ENCODE results near the gene VAV3. TPM values are rescaled to one million over a fixed set of nuclear protein-coding genes. Genes with fewer than 3 reads are reported as not detected.
A peak's percentile ranks its signal among the peaks of the same experiment; 100 is the strongest.

The VAV3 gene
- total RNA-seq, 5 donors from 2014 or later (not counting 1 experiment from before 2014, with no cell fraction given), result 3.7 to 13.4 (median 4.6) TPM

- H3K9me3 ChIP-seq, result peaks cover under 1% of the 10 kb centered on the region
- no peaks in the 10 kb centered on the region for H3K27me3 ChIP-seq (replicated peaks in 1 of 2; ENCODE audit: control insufficient read depth in 2 of 2, extremely low read depth in 1 of 2, insufficient read depth in 2 of 2, low read length in 1 of 2)
- CTCF ChIA-PET, result no interaction called here
- DNase-seq, result no peak
- no peaks in the 10 kb centered on the region for H3K36me3 ChIP-seq (ENCODE audit: control insufficient read depth in 2 of 2, extremely low read depth in 1 of 2, insufficient read depth in 1 of 2, low read length in 1 of 2)
- no peak overlapping the region for H3K4me3 ChIP-seq (ENCODE audit: control insufficient read depth in 1 of 2, extremely low read depth in 1 of 2, low read length in 1 of 2)
- no peak for ATAC-seq (replicated peaks in 1 of 4)
- POLR2A ChIA-PET, result no interaction called here
- no peaks in the 10 kb centered on the region for H3K4me1 ChIP-seq (ENCODE audit: control insufficient read depth in 1 of 2, extremely low read depth in 1 of 2, insufficient read depth in 2 of 2, low read length in 2 of 2)
- Mint-ChIP-seq H3K4me1 (no peaks in the 10 kb centered on the region), H3K27ac (no peak overlapping the region), H3K4me3 (no peak overlapping the region), H3K27me3 (no peaks in the 10 kb centered on the region), H3K36me3 (peaks cover 37% of the 10 kb centered on the region), H3K9me3 (peaks cover 8 to 13% (median 12%) of the 10 kb centered on the region in 3 donors)
- no peak overlapping the region for H3K27ac ChIP-seq (ENCODE audit: low read length)
Measured at GRCh38 chr1:107617456-107617855, 347.5 kb downstream of the VAV3 start.

DNA sequence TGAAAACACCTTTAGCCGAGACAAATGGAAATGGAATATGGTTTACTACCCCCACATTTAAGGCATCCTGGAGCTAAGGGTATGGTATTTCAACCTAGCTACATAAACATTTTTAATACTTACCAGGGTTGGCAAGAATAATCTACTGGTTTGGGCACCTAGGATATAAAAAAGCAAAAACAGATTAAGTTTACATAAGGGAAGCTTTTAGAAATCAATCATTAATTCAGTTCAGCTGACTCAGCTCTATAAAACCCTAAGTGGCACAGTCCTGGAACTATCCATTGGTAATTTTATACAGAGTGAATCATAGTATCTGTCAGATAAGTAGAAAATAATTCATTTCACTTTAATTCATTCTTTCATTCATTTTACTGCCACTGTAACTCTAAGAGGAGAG, 355.2 kb downstream of the VAV3 start:
- DNase-seq, result no peak
- peaks cover 14 to 27% (median 15%) of the 10 kb centered on the region in 3 donors for H3K9me3 Mint-ChIP-seq

GRCh38 chr1:107604825-107605224, 360.2 kb downstream of the VAV3 start:
- Histone ChIP-seq H3K27me3 (replicated peaks in 1 of 2; ENCODE audit: control insufficient read depth in 2 of 2, extremely low read depth in 1 of 2, insufficient read depth in 2 of 2, low read length in 1 of 2) (no peaks in the 10 kb centered on the region), H3K4me1 (ENCODE audit: control insufficient read depth in 1 of 2, extremely low read depth in 1 of 2, insufficient read depth in 2 of 2, low read length in 2 of 2) (no peaks in the 10 kb centered on the region), H3K9me3 (peaks cover 3% of the 10 kb centered on the region), H3K27ac (ENCODE audit: low read length) (no peak overlapping the region), H3K4me3 (ENCODE audit: control insufficient read depth in 1 of 2, extremely low read depth in 1 of 2, low read length in 1 of 2) (no peak overlapping the region), H3K36me3 (ENCODE audit: control insufficient read depth in 2 of 2, extremely low read depth in 1 of 2, insufficient read depth in 1 of 2, low read length in 1 of 2) (no peaks in the 10 kb centered on the region)
- no peaks in the 10 kb centered on the region for H3K27me3 Mint-ChIP-seq
- ChIA-PET POLR2A (interaction anchor here in 1 of 2 donors (0.6 kb wide), 1 partner anchor 47 kb away, joined by 3 read pairs; no protein-coding TSS in a partner anchor), CTCF (no interaction called here)
- peaks cover 0 to 6% (median 0%) of the 10 kb centered on the region in 3 donors for H3K4me1 Mint-ChIP-seq
- DNase-seq (no peak), ATAC-seq (replicated peaks in 1 of 4) (no peak)
- no peak overlapping the region for H3K4me3 Mint-ChIP-seq
- peaks cover 3 to 12% (median 3%) of the 10 kb centered on the region in 3 donors for H3K9me3 Mint-ChIP-seq
- peaks cover 16% of the 10 kb centered on the region for H3K36me3 Mint-ChIP-seq
- no peak overlapping the region for H3K27ac Mint-ChIP-seq

More for the DNA sequence above, 355.2 kb downstream of the VAV3 start:
- ChIA-PET POLR2A (no interaction called here), CTCF (no interaction called here)
- H3K9me3 ChIP-seq, result peaks cover 5% of the 10 kb centered on the region
- WGBS (ENCODE audit: insufficient coverage), result no CpG with 5 or more reads among the region's 1 CpG
- no peak overlapping the region for H3K27ac ChIP-seq (ENCODE audit: low read length)
- Mint-ChIP-seq H3K4me3 (no peak overlapping the region), H3K4me1 (no peaks in the 10 kb centered on the region), H3K27ac (no peak overlapping the region), H3K27me3 (no peaks in the 10 kb centered on the region), H3K36me3 (peaks cover 41% of the 10 kb centered on the region)
- H3K4me3 ChIP-seq (ENCODE audit: control insufficient read depth in 1 of 2, extremely low read depth in 1 of 2, low read length in 1 of 2), result no peak overlapping the region
- H3K4me1 ChIP-seq (ENCODE audit: control insufficient read depth in 1 of 2, extremely low read depth in 1 of 2, insufficient read depth in 2 of 2, low read length in 2 of 2), result no peaks in the 10 kb centered on the region
- H3K27me3 ChIP-seq (replicated peaks in 1 of 2; ENCODE audit: control insufficient read depth in 2 of 2, extremely low read depth in 1 of 2, insufficient read depth in 2 of 2, low read length in 1 of 2), result no peaks in the 10 kb centered on the region
- H3K36me3 ChIP-seq (ENCODE audit: control insufficient read depth in 2 of 2, extremely low read depth in 1 of 2, insufficient read depth in 1 of 2, low read length in 1 of 2), result no peaks in the 10 kb centered on the region
- ATAC-seq (replicated peaks in 1 of 4), result no peak

- no peak for DNase-seq
- ChIA-PET POLR2A (no interaction called here), CTCF (no interaction called here)
- no peak overlapping the region for H3K4me3 ChIP-seq (ENCODE audit: control insufficient read depth in 1 of 2, extremely low read depth in 1 of 2, low read length in 1 of 2)
- peak in 1 of 4 experiments; percentile 35 for ATAC-seq (replicated peaks in 1 of 4)
- H3K9me3 Mint-ChIP-seq, result peaks cover 0 to under 1% (median 0%) of the 10 kb centered on the region in 3 donors
- H3K9me3 ChIP-seq, result no peaks in the 10 kb centered on the region
- no peaks in the 10 kb centered on the region for H3K36me3 ChIP-seq (ENCODE audit: control insufficient read depth in 2 of 2, extremely low read depth in 1 of 2, insufficient read depth in 1 of 2, low read length in 1 of 2)
- H3K27ac Mint-ChIP-seq, result no peak overlapping the region
- peaks cover 12% of the 10 kb centered on the region for H3K36me3 Mint-ChIP-seq
- no peak overlapping the region for H3K27ac ChIP-seq (ENCODE audit: low read length)
- H3K4me1 ChIP-seq (ENCODE audit: control insufficient read depth in 1 of 2, extremely low read depth in 1 of 2, insufficient read depth in 2 of 2, low read length in 2 of 2), result no peaks in the 10 kb centered on the region
- no peaks in the 10 kb centered on the region for H3K27me3 ChIP-seq (replicated peaks in 1 of 2; ENCODE audit: control insufficient read depth in 2 of 2, extremely low read depth in 1 of 2, insufficient read depth in 2 of 2, low read length in 1 of 2)
- H3K4me1 Mint-ChIP-seq, result peaks cover 0 to 6% (median 0%) of the 10 kb centered on the region in 3 donors
- 52% methylated on average over 3 of the region's 3 CpGs for WGBS (ENCODE audit: insufficient coverage)
- H3K27me3 Mint-ChIP-seq, result no peaks in the 10 kb centered on the region
- no peak overlapping the region for H3K4me3 Mint-ChIP-seq
Measured at GRCh38 chr1:107600607-107601160, 364.3 kb downstream of the VAV3 start.

DNA sequence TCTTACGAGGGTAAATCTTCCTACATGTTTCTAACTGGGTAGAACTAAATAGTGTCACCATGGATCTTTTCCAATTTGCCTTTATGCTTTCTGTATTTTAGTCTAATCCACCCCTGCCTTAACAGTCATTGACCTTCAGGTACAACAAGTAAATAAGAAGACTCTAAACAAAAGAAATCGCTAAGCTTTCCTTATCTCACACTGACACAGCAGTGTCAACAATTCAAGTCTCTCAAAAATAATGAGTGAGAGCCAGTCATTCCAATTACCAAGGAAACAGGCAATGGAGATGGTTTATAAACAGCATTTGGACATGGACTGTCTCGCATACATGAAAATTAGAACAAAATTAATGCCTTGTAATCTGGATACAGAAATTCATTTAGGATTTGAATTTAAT, 365.8 kb downstream of the VAV3 start:
- no peak overlapping the region for H3K4me3 ChIP-seq (ENCODE audit: control insufficient read depth in 1 of 2, extremely low read depth in 1 of 2, low read length in 1 of 2)
- H3K36me3 ChIP-seq (ENCODE audit: control insufficient read depth in 2 of 2, extremely low read depth in 1 of 2, insufficient read depth in 1 of 2, low read length in 1 of 2), result no peaks in the 10 kb centered on the region
- H3K27ac ChIP-seq (ENCODE audit: low read length), result no peak overlapping the region
- ChIA-PET CTCF (interaction anchor here in 1 of 2 donors (0.6 kb wide), 1 partner anchor 153 kb away, joined by 3 read pairs; no protein-coding TSS in a partner anchor), POLR2A (no interaction called here)
- no peaks in the 10 kb centered on the region for H3K4me1 ChIP-seq (ENCODE audit: control insufficient read depth in 1 of 2, extremely low read depth in 1 of 2, insufficient read depth in 2 of 2, low read length in 2 of 2)
- no peaks in the 10 kb centered on the region for H3K27me3 Mint-ChIP-seq
- H3K27ac Mint-ChIP-seq, result no peak overlapping the region
- no peaks in the 10 kb centered on the region for H3K9me3 ChIP-seq
- H3K9me3 Mint-ChIP-seq, result no peaks in the 10 kb centered on the region
- H3K4me1 Mint-ChIP-seq, result peaks cover 0 to 6% (median 5%) of the 10 kb centered on the region in 3 donors
- ATAC-seq (replicated peaks in 1 of 4) (no peak), DNase-seq (no peak)
- no CpG with 5 or more reads among the region's 3 CpGs for WGBS (ENCODE audit: insufficient coverage)
- H3K4me3 Mint-ChIP-seq, result no peak overlapping the region
- no peaks in the 10 kb centered on the region for H3K27me3 ChIP-seq (replicated peaks in 1 of 2; ENCODE audit: control insufficient read depth in 2 of 2, extremely low read depth in 1 of 2, insufficient read depth in 2 of 2, low read length in 1 of 2)
- peaks cover 20% of the 10 kb centered on the region for H3K36me3 Mint-ChIP-seq

- ChIA-PET CTCF (no interaction called here), POLR2A (no interaction called here)
- no peak for ATAC-seq (replicated peaks in 1 of 4)
- Histone ChIP-seq H3K4me3 (ENCODE audit: control insufficient read depth in 1 of 2, extremely low read depth in 1 of 2, low read length in 1 of 2) (no peak overlapping the region), H3K9me3 (no peaks in the 10 kb centered on the region), H3K27me3 (replicated peaks in 1 of 2; ENCODE audit: control insufficient read depth in 2 of 2, extremely low read depth in 1 of 2, insufficient read depth in 2 of 2, low read length in 1 of 2) (no peaks in the 10 kb centered on the region), H3K27ac (ENCODE audit: low read length) (no peak overlapping the region), H3K36me3 (ENCODE audit: control insufficient read depth in 2 of 2, extremely low read depth in 1 of 2, insufficient read depth in 1 of 2, low read length in 1 of 2) (no peaks in the 10 kb centered on the region), H3K4me1 (ENCODE audit: control insufficient read depth in 1 of 2, extremely low read depth in 1 of 2, insufficient read depth in 2 of 2, low read length in 2 of 2) (no peaks in the 10 kb centered on the region)
- DNase-seq, result no peak
- Mint-ChIP-seq H3K4me1 (peaks cover 4 to 13% (median 6%) of the 10 kb centered on the region in 3 donors), H3K36me3 (peaks cover 20% of the 10 kb centered on the region), H3K4me3 (no peak overlapping the region), H3K9me3 (no peaks in the 10 kb centered on the region), H3K27me3 (no peaks in the 10 kb centered on the region), H3K27ac (no peak overlapping the region)
Measured at GRCh38 chr1:107597290-107597689, 367.7 kb downstream of the VAV3 start.

DNA sequence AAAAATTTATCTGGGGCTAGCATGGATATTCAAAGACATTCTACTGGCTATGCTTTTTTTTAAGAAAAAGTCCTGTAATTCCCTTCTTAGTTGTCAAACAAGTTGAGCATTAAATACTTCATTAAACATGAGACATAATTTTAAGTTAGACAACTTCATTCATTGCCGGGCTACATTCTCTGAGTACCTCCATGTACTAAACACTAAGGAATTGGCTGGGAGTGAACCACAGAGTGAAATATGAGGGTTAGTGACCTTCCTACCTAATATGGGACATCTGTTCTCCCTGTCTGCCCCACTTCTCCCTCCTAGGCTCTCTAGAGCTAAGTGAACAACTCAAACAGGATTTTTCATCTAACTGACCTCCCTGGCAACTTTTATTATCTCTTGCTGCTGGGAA, 370.4 kb downstream of the VAV3 start:
- Histone ChIP-seq H3K9me3 (no peaks in the 10 kb centered on the region), H3K4me3 (ENCODE audit: control insufficient read depth in 1 of 2, extremely low read depth in 1 of 2, low read length in 1 of 2) (no peak overlapping the region), H3K27me3 (replicated peaks in 1 of 2; ENCODE audit: control insufficient read depth in 2 of 2, extremely low read depth in 1 of 2, insufficient read depth in 2 of 2, low read length in 1 of 2) (no peaks in the 10 kb centered on the region), H3K4me1 (ENCODE audit: control insufficient read depth in 1 of 2, extremely low read depth in 1 of 2, insufficient read depth in 2 of 2, low read length in 2 of 2) (no peaks in the 10 kb centered on the region), H3K36me3 (ENCODE audit: control insufficient read depth in 2 of 2, extremely low read depth in 1 of 2, insufficient read depth in 1 of 2, low read length in 1 of 2) (no peaks in the 10 kb centered on the region), H3K27ac (ENCODE audit: low read length) (no peak overlapping the region)
- no peak overlapping the region for H3K4me3 Mint-ChIP-seq
- ChIA-PET CTCF (no interaction called here), POLR2A (no interaction called here)
- no peaks in the 10 kb centered on the region for H3K27me3 Mint-ChIP-seq
- no peaks in the 10 kb centered on the region for H3K9me3 Mint-ChIP-seq
- peaks cover 0 to 13% (median 4%) of the 10 kb centered on the region in 3 donors for H3K4me1 Mint-ChIP-seq
- H3K36me3 Mint-ChIP-seq, result peaks cover 24% of the 10 kb centered on the region
- no peak overlapping the region for H3K27ac Mint-ChIP-seq
- no peak for ATAC-seq (replicated peaks in 1 of 4)
- WGBS (ENCODE audit: insufficient coverage), result no CpG with 5 or more reads among the region's 1 CpG
- no peak for DNase-seq

All from T-cell (primary cell).